Activated CD4-positive, CD25-positive, alpha-beta regulatory T cell treated with anti-CD3 and anti-CD28 coated beads, Interleukin-2, amount 50 U/mL, for 72 hours (primary cell): ENCODE results near the gene PKN2.

Source experiments
- DNase-seq: peaks from one replicate; pipeline ENCODE4 v3.0.0; 2021

The PKN2 gene

DNA sequence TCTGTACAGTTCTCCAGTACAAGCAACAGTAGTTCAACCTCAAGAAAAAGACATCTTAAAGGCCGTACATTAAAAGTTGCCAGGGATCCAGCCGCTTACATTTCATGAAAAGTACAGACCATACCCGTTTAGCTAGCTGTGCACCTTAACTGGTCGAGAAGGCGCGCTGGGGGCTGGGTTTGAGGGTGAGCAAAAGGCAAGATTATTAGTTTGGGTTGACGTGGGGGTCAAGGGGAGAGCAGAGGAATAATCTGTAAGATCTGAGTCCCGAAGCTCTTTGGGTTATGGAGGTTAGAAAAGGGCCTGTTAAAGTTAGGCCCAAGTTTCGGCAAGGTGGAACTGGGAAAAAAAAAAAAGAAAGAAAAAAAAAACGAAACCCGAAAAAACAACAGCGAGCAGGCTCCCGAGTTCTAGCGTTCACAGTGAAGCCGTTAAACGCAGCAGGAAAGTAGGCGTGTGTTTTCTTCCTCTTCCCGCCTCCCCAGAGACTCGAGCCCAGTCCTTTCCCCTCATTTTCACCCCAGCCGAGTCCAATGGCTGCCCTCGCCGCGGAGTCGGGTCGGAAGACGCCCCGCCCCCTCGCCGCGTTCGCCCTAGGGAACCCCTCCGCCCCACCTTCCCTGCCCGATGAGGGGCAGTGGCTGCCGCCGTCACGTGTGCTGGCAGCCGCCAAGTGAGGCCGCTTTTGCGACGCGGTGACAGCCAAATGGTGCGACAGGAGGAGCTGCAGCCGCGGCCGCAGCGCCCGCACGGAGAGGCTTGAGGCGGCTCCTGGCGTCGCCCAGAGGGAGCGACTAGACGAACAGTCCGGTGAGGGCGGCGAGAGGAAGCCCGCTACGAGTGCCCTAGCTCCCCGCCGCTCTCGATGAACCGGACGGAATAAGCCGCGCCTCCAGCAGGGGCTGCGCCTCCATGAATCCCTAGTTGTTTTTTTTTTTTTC, at the start of gene PKN2:
Gene PKN2, plus strand, starts transcription at position 733 of the 941 bp plus-strand sequence. CDS start 308 bp downstream, outside the sequence.
- DNase-seq = peak; percentile 95

DNA sequence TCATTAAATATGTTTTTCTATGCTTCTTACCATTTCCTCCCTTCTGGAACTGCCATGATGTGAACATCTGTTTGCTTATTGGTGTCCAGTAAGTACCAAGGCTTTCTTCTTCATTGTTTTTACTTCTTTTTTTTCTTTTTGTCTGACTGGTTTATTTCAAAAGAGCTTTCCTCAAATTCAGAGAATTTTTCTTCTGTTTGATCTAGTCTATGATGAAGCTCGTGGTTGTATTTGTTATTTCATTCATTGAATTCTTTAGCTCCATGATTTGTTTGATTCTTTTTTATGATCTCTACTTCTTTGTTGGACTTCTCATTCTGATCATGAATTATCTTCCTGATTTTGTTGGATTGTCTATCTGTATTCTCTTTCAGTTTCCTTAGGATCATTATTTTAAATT, 49.5 kb upstream of the PKN2 start:
- no peak for DNase-seq

DNA sequence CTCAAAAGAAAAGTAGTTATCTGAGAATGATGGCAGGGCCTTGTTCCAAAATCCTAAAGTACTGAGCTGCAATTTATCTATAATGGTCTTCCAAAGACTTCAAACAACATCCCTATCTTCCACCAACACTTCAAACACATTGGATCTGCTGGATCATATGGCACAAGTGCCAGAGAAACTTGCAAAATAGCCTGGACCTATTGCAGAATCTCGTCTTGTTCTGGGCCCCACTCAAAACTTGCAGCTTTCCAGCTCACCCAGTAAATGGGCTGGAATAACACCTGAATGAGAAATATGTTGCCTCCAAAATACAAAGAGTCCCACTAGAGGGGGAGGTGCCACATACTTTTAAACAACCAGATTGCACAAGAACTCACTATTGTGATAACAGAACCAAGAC, 44.0 kb upstream of the PKN2 start:
- DNase-seq = no peak

DNA sequence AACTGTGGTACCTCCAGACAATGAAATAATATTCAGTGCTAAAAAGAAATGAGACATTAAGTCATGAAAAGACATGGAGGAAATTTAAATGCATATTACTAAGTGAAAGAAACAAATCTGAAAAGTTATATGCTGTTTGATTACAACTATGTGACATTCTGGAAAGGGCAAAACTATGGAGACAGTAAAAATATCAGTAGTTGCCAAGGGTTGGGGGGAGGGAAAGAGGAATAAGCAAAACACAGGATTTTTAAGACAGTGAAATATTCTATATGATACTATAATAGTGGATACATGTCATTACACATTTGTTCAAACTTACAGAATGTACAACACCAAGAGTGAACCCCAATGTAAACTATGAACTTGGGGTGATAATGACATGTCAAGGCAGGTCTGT, 38.2 kb upstream of the PKN2 start:
- DNase-seq = no peak

DNA sequence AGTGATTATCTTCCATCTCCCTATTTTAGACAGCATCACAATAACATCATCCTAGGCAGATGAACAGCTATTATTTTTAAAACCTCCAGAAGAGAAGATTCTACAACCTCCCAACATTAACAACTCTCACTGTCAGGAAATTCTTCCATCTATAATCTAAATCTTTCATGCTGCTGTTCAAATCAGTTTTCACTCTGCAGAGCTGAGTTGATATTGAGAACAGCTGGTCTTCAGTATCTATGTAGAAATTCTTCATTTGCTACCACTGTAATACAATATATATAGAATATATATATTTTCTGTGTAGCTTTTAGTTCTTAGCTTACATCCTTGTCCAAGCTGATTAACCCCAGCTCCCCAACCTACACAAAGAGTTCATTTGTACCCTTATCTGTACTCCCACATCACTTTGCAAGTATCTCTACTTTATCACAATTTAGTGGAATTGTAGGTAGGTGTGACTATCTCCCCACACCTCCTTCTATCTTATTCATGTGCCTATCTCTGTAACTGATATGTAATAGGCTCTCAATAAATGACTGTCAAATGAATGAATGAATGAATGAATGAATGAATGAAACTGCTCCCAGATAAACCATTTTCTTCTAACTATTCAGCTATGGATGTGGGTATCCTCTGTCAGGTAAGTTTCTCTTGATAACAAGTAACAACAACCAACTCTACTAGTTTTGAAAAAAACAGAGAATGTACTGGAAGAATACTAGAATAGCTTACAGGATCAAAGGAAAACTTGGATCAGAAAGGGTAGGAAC, 37.4 kb upstream of the PKN2 start:
- no peak for DNase-seq

DNA sequence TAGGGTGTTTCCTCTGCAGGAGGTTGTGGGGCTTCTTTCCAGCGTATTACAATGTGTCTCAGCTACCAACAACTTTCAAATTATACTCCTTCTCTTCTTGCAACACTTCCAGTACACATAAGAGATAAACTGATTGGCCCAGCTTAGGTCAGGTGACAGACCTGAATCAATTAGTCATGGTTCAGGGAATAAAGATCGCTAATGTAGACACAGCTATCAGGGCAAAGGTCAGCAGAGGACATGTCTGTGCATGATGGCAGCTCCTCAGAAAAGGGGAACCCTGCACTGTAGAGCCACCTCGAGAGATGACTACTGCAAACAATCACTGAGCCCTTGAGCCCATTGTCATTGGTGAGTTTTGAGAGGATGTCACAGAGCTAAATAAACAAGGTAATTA, 36.8 kb upstream of the PKN2 start:
- DNase-seq = no peak

DNA sequence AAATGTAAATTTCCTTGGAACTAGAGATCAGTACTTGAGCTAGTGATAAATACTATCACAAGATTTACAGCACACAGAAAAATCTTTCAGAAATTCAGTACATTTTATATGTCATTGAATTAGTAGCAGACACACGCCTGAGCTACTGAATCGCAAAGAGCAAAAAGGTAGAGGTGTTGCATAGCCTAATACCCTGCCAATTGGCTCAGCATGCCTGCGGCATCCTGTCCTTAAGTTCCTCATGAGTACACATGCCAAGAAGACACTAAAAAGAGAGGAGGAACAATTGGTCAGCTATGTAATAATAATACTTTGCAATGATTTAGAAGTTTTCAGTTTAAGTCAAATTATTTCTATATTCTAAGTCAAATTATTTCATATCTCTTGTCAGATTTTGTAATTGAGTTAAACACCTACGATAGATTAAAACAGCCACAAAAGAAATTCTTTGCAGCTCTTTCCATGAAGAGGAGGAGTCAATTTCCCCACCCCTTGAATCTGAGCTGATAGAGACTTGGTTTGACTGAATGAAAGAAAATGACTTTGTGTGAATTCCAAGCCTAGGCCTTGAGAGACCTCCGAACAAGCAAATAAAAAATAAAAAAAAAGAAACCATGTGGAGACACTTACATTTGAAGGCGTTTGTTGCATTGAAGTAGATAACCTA, 36.2 kb upstream of the PKN2 start:
- no peak for DNase-seq

DNA sequence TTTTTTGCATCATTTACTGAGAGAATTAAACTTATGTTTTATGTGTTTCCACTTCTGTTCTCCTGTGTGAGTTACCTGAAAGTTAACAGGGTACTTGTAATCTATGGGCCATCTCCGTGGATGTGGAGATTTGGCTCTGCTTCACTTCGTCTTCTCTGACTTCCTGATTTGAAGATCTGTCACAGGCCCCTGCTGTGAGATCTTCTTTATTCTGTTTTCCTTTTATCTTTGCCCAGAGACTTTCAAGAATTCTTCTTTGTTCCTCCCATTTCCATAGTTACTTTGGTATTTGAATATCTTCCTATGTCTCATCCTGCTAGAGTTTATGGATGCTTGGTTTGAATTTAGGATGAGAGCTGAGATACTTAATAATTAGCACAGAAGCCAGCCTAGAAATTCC, 35.4 kb upstream of the PKN2 start:
- DNase-seq = no peak

DNA sequence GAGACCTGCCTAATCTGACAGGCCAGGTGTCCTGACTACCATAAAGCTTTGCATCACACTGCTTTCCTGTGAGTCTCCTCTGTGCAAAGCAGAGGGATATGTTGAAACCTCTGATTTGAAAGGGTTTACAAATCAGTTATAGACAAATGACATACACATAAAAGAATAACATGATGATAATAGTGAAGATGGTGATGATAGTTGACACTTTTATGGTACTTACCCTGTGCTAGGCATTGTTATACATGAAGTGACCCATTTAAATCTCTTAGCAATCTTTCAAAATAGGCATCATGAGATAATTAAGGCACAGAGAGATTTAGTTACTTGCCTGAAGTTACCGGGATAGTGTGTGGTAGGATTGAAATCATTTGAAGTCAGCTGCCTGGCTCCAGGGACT, 34.1 kb upstream of the PKN2 start:
- DNase-seq = no peak

DNA sequence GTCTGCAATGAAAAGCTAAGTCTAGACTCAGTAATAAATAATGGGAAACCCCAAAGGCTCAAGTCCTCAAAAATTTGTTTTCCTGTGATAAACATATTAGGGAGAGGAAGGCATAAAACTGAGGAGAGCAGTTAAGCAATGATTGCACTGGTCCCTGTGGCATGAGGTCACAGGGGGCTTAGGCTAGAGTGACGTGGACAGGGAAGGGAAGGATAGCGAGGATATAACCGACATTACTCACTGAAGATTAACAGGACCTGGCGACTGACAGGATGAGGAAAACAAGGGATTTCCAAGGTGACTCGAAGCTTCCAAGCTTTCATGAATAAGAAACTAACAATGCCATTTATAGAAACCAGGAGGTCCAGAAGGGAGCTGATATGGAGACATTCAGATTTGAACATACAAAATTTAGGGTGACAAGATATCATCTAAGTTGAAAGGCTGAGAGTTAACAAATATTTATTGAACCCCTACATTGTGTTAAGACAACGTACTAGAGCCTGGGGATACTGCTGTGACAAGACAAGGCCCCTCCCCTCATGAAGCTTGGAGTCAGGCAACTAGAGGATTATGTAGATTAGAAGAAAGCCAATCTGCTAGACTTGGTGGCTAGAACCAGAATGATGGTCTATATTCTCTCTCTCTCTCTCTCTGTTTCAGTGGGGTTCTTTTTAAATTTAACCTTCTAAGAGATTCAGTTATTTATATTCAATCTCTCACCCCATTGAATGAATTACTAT, 33.2 kb upstream of the PKN2 start:
- no peak for DNase-seq

DNA sequence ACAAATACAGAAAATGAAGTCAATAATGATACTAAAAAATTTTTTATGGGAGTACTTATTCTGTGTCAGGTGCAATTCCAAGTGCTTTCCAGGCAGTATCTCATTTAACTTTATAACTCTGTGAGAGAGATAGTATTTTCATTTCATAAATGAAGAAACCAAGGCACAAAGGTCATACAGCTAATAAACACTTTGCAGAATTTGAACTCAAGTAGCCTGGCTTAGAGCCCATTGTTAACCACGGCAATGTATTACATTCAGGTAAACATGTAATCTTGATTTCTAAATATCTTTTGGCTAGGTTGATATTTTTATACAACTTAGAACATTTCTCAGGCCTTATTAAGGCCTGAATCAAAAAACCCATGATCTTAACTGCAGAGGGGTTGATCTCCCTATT, 28.9 kb upstream of the PKN2 start:
- no peak for DNase-seq

DNA sequence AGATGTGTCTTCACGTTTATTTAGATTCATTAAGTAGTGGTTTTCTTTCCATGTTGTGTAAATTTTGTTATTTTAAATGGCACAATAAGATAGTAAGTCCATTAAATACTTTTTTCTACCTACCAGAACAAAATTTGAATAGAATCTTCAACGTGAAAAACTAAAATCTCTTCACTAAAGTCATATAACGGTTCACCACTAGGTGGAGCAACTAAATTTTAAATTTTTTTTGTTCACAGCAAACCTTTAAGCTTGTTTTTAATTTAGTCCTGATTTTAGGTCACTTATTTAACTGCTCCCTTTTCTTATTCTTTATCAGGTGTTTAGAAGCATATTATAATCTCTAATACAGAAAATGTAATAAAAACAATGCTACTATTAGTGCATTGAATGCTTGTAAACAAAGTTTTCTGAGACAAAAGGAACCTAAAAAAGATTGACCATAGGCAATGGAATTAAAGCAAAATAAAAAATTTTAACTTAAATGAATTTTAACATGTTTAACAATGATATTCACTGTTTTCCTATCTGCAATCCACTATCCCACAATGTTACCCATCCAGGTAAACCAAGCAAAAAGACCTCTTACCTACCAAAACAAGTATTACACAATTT, 28.3 kb upstream of the PKN2 start:
- DNase-seq = no peak

DNA sequence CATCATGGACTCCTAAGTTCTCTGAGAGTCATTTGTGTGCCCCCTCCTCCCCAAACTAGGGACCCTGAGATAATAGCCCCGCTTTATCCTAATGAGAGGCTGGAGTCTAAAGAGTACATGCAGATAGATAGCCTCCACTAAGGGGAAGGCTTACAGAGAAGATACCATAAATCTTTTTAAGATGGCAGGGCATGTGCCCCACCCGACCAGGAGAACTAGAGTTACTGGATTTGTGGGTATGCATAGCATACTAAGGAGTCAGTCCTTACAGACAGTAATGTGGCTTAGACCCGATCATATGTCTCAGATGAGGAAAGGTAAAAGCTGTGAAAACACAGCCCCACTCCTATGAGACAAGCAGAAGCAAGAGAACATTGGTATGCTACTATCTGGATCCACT, 25.7 kb upstream of the PKN2 start:
- no peak for DNase-seq

DNA sequence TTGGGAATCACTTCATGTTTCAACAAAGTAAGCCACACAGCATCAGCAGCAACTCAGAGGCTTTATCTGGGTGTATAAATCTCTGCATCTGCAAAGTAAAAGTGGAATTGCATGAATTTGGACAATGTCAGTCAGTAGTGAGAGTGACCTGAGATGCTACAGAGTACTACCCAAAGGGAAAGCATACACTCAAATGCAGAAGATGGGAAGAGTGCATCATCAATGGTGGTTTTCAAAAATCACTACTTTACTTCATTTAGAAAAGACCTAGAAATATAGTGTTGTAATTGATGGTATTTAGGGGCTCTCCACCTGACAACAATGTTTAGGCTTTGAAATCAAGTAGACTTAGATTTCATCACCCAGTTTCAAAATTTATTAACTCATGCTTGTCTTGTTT, 24.5 kb upstream of the PKN2 start:
- DNase-seq = no peak

DNA sequence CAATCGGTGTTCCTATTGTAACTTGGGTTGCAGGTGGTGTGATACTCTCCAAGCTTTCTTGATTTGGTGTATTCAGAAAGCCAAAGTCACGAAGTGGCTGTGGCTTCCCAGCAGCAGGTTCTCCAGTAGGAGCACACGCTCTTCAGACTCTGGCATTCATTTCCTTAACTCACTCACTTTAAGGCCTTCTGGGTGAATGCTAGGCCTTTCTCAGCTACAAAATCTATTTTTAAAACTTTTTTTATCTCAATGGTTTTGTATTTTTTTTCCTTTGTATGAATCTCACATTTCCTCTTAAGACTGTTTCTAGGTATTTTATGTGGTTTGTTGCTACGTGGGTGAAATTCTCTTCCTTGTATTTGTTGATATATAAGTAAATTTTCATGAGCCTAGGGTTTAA, 22.9 kb upstream of the PKN2 start:
- DNase-seq = no peak

DNA sequence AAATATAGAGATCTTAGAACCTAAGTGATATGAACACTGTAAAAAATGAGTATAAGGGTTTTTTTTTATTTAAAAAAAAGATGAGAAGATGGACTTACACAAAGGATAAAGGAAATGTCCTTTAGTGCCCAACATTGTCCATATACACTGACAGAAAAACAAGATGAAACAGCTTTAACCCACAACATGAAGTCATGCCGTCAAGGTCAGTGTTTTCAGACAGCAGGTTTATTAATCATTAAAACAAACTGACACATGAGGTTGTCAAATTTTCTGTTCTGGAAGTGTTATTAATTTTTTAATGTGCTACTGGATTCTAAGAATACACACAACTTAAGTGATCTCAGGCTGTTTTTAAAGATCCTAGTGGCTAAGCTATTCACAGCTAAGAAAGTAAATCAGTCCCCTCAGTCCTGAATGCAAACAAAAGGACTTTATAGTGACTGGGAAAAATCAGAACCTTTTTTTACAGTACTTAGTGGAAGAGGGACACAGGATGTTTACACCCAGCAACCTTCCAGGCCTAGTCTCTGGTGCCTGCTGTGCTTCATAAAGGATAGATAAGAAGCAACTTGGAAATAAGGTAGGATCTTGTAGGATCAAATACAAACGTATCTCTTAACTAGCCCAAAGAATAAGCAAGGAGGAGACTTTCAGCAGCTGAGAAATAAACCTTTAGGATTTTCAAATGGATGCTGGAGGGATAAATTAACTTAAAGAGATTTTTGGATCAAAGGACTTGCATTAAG, 21.9 kb upstream of the PKN2 start:
- no peak for DNase-seq

DNA sequence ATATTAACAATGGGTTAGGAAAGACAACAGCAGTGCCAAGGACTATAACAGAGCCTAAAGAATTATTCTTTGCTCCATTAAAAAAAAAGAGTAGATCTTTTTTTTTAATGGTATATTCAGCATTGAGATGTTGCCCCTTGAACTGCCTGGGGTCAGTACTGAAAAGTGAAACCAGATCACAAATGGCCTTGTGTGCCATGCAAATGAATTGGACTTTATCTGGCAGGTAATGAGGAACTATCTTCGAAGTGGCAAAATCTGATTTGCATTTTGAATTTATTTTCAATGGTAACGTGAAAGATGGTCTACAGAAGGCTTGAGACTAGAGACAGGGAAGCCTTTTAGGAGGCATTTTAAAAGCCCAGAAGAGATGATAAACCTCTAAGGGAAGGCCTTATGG, 21.4 kb upstream of the PKN2 start:
- no peak for DNase-seq

DNA sequence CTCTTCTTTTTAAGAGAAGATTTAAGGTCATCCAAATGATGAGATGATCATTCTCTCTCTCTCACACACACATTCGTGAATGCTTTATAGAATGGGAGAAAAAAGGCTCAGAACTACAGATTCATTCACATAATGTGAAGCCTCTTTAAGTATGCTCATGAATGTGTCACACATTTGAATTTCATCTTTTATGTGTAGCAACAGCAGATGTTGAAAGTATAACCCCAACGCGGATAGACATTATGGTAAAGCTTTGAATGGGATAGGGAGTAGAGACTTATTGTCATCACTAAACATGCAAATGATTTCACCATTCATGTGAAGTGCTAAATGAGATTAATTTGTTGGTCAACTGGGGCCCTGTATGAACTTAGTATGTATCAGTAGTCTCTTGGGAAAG, 15.7 kb upstream of the PKN2 start:
- no peak for DNase-seq

DNA sequence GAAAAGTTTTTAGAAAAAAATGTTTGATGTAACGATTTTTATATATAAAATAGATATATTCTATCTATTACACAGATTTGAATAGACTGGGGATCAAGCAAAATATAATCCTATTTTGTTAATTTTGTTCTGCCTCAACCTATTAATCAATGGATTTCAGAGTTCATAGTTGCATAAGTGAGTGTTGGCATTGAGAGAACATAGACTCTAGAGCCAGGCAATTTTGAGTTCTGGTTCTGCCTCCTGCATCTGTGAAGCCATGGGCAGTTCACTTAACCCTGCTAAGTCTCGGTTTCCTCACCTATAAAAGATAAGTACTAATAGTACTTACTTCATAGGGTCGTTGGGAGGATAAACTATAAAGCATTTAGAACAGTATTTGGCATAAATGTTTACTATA, 13.6 kb upstream of the PKN2 start:
- DNase-seq = no peak

DNA sequence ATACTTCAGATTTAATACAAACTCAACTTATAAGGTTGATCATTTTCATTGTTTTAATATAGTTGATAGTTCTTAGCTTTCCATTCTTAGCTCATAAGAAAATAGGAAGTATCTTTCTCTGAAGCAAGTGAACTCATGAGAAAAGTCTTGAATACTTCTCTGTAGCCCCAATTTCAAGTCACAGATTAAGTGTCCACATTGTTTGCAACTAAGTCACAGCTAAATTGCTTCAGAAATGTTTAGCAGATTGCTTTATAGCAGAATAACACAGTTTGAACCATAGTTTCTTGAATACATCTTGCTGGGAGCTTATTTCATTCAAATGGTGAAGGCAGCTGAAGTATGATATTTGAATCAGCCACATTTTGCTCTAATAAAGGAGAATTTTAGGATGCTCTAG, 10.6 kb upstream of the PKN2 start:
- DNase-seq = no peak

DNA sequence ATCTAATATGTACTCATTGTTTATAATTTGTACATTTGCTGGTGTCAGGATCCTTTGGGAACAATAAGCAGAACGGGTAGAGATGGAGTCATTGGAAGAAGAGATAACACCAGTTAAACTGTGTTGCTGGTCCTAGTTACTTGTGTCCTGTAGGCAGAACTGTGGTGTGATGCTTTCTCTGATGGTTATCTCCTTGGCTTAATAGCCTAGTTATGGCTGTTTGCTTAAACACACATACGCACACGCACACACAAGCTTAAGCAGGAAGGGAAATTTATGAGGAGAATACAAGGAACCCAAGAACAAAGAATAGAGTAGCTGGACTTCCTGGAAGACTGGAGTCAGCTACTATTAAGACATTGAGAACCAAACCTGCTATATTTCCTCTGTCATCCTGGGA, 5.7 kb upstream of the PKN2 start:
- DNase-seq = no peak

DNA sequence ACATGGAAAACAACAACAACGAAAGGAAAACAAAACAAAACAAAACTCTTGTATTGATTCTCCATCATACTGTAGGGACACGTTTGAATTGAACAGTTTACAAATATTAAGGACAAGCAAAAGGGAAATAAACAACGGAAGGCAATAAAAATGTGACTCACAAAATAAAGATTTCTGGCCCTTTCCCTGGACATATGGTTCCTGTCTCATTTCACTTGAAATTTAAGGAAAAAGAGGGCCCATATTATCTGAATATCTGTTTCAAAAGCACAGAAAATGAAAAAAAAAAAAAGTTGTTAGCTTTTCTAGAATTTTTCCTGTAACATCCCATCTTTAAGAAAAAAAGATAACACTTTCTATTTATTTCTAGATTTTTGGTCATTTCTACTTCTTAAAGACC, 3.6 kb upstream of the PKN2 start:
- no peak for DNase-seq
